Measurements from ENCODE around the gene ZBTB22.

Gene ZBTB22

DNA sequence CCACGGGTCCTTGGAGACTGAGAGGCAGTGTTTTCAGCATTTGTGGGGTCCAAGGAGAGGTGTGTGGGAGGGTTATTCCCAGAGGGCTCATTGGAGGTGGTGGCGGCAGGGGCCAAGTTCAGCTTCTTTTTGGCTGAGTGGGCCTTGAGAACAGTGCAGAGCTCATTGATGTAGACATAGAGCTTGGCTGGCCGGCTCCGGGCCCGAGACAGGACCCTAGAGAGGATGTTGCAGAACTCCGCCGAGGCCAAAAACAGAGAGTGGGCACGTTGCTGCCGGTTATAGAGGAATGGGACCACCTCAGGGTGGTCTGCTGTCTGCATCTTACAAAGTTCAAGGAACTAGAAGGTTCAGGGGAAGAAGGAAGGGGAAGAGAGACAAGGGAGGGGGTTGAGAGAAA, 3.7 kb upstream of the ZBTB22 start:
- H3K4me3 ChIP-seq (replicated peaks; ENCODE audit: low read depth, low read length), result peak overlapping the region; percentile 85
- TF ChIP-seq, protein P1, sequence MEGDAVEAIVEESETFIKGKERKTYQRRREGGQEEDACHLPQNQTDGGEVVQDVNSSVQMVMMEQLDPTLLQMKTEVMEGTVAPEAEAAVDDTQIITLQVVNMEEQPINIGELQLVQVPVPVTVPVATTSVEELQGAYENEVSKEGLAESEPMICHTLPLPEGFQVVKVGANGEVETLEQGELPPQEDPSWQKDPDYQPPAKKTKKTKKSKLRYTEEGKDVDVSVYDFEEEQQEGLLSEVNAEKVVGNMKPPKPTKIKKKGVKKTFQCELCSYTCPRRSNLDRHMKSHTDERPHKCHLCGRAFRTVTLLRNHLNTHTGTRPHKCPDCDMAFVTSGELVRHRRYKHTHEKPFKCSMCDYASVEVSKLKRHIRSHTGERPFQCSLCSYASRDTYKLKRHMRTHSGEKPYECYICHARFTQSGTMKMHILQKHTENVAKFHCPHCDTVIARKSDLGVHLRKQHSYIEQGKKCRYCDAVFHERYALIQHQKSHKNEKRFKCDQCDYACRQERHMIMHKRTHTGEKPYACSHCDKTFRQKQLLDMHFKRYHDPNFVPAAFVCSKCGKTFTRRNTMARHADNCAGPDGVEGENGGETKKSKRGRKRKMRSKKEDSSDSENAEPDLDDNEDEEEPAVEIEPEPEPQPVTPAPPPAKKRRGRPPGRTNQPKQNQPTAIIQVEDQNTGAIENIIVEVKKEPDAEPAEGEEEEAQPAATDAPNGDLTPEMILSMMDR (IDR thresholded peaks at IDR 0.05; ENCODE audit: low read depth, low read length, missing control alignments), result no peak
- no peak for DNase-seq (ENCODE audit: extremely low read depth, low read depth)

DNA sequence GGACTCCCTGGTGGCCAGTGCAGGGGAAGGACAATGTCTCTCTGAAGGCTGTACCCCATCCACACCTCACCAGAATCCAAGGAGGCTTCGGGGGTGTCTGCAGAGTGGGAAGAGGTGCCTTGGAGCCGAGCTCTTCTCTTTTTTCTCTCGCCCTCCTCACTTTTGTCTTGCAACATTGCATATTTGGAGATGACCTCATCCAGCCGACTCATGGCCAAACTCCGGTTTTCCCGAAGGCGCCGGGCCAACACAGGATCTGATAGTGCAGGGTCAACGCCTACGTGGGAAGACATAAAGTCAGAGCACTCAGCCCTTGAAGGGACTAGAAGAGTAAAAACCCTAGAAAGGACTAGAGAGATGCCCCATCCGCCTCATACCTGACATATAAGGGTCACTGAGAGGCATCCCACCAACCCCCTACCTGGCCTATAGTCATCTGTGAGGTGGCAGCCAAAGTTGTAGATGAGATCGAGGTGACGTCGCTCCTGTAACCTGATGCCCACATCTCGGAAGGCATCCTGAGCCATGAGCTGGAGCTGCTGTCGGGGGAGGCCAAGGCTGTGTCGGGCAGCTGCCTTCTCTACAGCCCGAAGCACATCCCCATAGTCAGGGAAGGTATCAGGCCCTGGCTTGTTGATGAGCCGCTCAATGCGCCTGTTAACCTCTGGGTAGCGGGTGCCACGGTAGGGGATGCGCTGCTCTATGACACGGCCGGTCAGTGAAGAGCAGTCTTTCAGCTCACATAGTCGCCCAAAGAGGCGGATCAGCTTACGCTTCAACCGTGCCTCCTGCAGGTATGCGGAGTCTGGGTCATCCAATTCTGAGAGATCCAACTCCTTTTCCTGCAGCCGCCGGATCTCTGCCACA, 3.0 kb upstream of the ZBTB22 start:
- DNase-seq (ENCODE audit: extremely low read depth, low read depth), result peak; percentile 67
- H3K4me3 ChIP-seq (replicated peaks; ENCODE audit: low read depth, low read length), result peak overlapping the region; percentile 85
- TF ChIP-seq, protein P1 (IDR thresholded peaks at IDR 0.05; ENCODE audit: low read depth, low read length, missing control alignments), result no peak

DNA sequence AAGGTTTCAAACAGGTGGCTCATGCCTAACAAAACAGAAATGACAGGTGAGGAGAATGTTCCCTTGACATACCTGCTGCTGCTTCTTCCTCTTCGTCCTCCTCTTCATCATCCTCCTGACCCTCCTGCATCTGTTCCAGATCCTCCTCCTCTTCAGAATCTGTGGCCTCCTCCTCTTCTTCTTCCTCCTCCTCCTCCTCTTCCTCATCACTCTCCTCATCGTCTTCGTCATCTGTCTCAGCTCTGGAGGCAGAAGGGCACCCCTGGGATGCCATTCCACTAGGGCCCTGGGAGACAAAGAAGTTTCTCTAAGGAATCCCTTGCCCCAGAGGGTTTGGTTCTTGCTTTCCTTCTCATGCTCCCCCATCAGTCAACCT, 2.4 kb upstream of the ZBTB22 start:
- peak overlapping the region; percentile 85 for H3K4me3 ChIP-seq (replicated peaks; ENCODE audit: low read depth, low read length)
- TF ChIP-seq, protein P1 (IDR thresholded peaks at IDR 0.05; ENCODE audit: low read depth, low read length, missing control alignments), result no peak
- no peak for DNase-seq (ENCODE audit: extremely low read depth, low read depth)

DNA sequence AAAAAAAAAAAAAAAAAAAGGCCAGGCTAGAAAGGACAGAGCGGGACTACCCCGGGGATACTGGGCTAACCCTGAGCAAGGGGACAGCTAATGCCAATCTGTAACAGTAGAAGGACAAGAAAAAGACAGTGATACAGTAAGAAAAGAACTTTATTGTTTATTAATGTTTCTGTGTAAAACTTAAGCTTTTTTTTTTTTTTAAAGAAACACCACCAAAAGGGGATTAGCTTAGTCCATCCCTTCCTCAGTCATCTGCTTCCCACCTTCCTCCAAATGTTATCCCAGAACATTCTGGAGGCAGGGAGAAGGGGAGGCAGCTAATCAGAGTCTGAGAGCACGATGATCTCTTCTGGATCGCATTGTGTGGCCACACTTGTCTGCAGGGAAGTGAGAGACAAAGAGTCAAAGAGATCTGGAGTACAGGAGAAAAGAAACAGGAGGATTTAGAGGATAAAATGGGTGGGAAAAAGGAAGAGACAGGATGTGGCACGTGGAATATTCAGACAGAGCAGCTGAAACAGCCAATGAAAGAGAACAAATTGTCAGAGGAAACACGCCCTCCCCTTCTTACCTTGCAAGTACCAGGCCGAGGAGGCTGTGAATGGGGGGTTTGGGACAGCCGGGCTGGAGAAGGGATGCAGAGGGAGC, 1.0 kb upstream of the ZBTB22 start:
- TF ChIP-seq, protein P1 (IDR thresholded peaks at IDR 0.05; ENCODE audit: low read depth, low read length, missing control alignments), result no peak
- peak overlapping the region; percentile 48 for H3K4me3 ChIP-seq (replicated peaks; ENCODE audit: low read depth, low read length)
- DNase-seq (ENCODE audit: extremely low read depth, low read depth), result no peak

DNA sequence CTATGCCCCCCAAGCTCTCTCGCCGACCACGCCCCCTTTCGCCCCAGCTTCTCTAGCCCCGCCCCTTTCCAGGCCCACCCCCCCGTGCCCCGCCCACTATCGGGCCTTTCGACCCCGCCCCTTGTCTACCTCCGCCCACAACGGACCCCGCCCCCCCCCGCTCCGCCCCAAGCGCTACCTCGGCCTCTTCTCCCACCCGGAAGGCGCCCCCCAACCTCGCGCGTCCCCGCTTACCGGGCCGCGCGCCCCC, 200 bp downstream of the ZBTB22 start:
- H3K4me3 ChIP-seq (replicated peaks; ENCODE audit: low read depth, low read length), result peak overlapping the region; percentile 48
- DNase-seq (ENCODE audit: extremely low read depth, low read depth), result no peak
- TF ChIP-seq, protein P1 (IDR thresholded peaks at IDR 0.05; ENCODE audit: low read depth, low read length, missing control alignments), result no peak

DNA sequence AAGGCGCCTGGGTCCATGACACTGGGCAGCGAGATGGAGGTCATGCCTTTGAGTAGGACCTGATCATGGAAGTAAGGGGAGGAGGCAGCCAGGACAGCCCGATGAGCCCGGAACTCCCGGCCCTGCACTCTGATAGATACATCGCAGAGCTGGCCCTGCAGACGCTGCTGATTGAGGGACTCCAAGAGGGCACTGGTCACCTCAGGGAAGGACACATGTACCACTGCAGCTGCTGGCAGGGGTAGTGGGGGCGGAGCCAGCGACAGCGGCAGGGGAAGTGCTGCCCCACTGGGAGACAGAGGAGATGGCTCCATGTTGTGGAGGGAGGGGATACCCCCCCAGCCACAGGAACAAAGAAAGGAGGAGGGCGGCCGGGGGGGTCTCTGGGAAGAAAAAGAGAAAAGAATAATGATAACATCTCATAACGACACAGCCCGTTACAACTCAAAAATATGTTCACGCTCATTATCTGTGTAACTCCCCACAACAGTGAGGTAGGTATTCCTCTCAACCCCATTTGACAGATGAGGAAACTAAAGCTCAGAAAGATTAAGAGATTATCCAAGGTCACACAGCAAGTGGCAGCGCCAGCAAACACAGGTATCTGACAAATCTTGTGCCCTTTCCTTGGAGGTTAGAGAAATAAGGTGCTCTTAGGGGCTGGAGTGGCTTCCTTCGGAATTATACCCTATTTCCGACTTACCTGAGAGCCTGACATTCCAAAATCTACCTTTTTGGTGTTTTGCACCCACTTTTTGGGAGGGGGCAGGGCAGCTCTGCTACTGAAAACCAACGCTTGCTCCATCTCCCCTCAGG, 733 bp downstream of the ZBTB22 start:
- H3K4me3 ChIP-seq (replicated peaks; ENCODE audit: low read depth, low read length), result peak overlapping the region; percentile 30
- DNase-seq (ENCODE audit: extremely low read depth, low read depth), result no peak
- TF ChIP-seq, protein P1 (IDR thresholded peaks at IDR 0.05; ENCODE audit: low read depth, low read length, missing control alignments), result no peak
